ENCODE results near the gene FEM1A. TPM values are rescaled to one million over a fixed set of nuclear protein-coding genes. Genes with fewer than 3 reads are reported as not detected.
A peak's percentile ranks its signal among the peaks of the same experiment; 100 is the strongest.
"Not testable (repeated sequence)": the region's sequence is repeated elsewhere in the genome, so short reads cannot be mapped to it uniquely, and the experiment has no call there.

FEM1A gene
- total and polyA plus RNA-seq, 11 donors, result 28.4 to 94.0 (median 40.5) TPM

DNA sequence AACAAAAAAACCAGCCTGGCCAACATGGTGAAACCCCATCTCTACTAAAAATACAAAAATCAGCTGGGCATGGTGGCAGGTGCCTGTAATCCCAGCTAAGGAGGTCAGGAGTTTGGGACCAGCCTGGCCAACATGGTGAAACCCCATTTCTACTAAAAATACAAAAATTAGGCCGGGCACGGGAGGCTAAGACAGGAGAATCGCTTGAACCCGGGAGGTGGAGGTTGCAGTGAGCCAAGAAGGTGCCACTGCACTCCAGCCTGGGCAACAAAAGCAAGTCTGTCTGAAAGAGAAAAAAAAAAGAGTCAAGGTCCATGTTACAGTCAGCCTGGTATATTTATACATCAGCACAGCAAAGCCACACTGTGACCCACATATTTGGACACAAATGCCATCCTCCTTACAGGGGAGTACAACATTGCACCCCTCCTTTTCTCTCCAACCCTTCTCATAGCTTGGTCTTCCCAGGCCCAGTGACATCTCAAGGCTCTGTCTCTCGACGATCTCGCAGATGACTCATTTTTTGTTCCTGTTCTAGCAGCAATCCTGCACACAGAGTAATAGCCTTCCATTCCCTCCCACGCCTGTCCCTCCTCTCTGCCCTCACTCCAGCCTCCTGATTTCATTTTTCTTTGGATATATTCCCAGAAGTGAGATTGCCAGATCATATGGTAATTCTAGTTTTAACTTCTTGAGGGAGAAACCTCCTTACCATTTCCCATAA, 46.9 kb upstream of the FEM1A start:
- Histone ChIP-seq H3K4me1 (peaks cover 0 to 34% (median 10%) of the 10 kb centered on the region in 12 donors), H3K9me3 (peaks cover 0 to 8% (median 0%) of the 10 kb centered on the region in 12 donors), H3K27ac (peak overlapping the region; percentile 19 to 70 (median 49)), H3K4me3 (no peak overlapping the region), H3K36me3 (no peaks in the 10 kb centered on the region), H3K27me3 (no peaks in the 10 kb centered on the region)
- intact Hi-C loops (cut with DNase I), result no loop called here
- ATAC-seq, result peak; percentile 57 to 97 (median 88)
- no peak for TF ChIP-seq POLR2A (IDR thresholded peaks at IDR 0.05)
- TF ChIP-seq, protein P1, sequence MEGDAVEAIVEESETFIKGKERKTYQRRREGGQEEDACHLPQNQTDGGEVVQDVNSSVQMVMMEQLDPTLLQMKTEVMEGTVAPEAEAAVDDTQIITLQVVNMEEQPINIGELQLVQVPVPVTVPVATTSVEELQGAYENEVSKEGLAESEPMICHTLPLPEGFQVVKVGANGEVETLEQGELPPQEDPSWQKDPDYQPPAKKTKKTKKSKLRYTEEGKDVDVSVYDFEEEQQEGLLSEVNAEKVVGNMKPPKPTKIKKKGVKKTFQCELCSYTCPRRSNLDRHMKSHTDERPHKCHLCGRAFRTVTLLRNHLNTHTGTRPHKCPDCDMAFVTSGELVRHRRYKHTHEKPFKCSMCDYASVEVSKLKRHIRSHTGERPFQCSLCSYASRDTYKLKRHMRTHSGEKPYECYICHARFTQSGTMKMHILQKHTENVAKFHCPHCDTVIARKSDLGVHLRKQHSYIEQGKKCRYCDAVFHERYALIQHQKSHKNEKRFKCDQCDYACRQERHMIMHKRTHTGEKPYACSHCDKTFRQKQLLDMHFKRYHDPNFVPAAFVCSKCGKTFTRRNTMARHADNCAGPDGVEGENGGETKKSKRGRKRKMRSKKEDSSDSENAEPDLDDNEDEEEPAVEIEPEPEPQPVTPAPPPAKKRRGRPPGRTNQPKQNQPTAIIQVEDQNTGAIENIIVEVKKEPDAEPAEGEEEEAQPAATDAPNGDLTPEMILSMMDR (IDR thresholded peaks at IDR 0.05), result no peak
- WGBS, 4 donors, result 36 to 52% (median 46%) methylated on average over 8 of the region's 8 CpGs
- DNase-seq, result peak in 3 of 5 donors; percentile 40 to 61 (median 42)

DNA sequence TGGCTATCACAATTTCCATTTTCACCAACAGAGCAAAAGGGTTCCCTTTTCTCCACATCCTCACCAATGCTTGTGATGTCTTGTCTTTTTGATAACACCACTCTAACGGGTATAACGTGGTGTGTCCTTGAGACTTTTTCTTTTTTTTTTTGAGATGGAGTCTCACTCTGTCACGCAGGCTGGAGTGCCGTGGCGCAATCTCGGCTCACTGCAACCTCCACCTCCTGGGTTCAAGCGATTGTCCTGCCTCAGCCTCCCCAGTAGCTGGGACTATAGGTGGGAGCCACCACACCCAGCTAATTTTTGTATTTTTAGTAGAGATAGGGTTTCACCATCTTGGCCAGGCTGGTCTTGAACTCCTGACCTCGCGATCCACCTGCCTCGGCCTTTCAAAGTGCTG, 46.4 kb upstream of the FEM1A start:
- DNase-seq; H3K36me3 ChIP-seq; H3K9me3 ChIP-seq; intact Hi-C loops (cut with DNase I); H3K4me3 ChIP-seq; H3K27me3 ChIP-seq: not testable (repeated sequence)
- H3K4me1 ChIP-seq, result peaks cover 0 to 34% (median 10%) of the 10 kb centered on the region in 12 donors
- peak in 1 of 4 donors; percentile 23 for ATAC-seq
- WGBS, 4 donors, result 67 to 73% (median 68%) methylated on average over 10 of the region's 10 CpGs
- H3K27ac ChIP-seq, result peak overlapping the region in 5 of 12 donors; percentile 46 to 68 (median 54)

DNA sequence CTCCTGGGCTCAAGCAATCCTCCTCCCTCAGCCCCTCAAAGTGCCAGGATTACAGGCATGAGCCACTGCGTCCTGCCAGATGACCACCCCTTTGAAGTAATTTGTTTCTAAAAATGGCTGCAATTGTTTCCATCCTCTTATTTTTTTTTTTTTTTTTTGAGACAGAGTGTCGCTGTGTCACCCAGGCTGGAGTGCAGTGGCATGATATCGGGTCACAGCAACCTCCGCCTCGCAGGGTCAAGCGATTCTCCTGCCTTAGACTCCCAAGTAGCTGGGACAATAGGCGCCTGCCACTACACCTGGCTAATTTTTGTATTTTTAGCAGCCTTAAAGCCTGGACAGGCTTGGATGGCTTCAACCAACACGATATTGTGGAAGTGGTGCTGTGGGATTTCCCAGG, 45.5 kb upstream of the FEM1A start:
- ATAC-seq (no peak), DNase-seq (no peak)
- H3K27ac ChIP-seq, result no peak overlapping the region
- H3K36me3 ChIP-seq, result no peaks in the 10 kb centered on the region
- H3K27me3 ChIP-seq, result no peaks in the 10 kb centered on the region
- intact Hi-C loops (cut with DNase I), result no loop called here
- H3K9me3 ChIP-seq, result peaks cover 0 to 8% (median 0%) of the 10 kb centered on the region in 12 donors
- peaks cover 0 to 34% (median 10%) of the 10 kb centered on the region in 12 donors for H3K4me1 ChIP-seq
- no peak for TF ChIP-seq POLR2A (IDR thresholded peaks at IDR 0.05)
- TF ChIP-seq, protein P1 (IDR thresholded peaks at IDR 0.05), result no peak
- whole genome bisulfite sequencing, 4 donors, result 51 to 61% (median 52%) methylated on average over 8 of the region's 8 CpGs
- no peak overlapping the region for H3K4me3 ChIP-seq

DNA sequence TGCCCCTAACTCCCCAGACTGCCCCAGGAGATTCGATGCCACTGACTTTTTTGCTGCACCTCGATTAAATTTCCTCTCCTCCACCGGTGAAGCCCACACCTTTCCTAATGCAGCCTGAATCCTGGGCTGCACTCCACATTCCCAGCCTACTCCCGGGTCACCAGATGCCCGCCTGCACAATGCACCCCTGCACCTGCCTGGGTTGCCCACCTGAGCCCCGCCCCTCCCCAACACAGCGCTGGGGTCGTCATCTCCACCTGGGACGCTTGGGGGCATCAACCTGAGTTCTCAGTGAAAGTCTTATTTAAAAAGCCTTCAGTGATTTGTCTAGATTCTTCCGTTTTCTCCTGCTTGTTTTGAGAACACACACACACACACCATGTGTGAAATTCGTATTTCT, 43.3 kb upstream of the FEM1A start:
- Histone ChIP-seq H3K4me3 (no peak overlapping the region), H3K36me3 (no peaks in the 10 kb centered on the region), H3K27ac (no peak overlapping the region), H3K9me3 (peaks cover 0 to 8% (median 0%) of the 10 kb centered on the region in 12 donors), H3K27me3 (no peaks in the 10 kb centered on the region), H3K4me1 (peaks cover 0 to 22% (median 9%) of the 10 kb centered on the region in 12 donors)
- 32 to 45% (median 39%) methylated on average over 11 of the region's 11 CpGs for WGBS, 4 donors
- TF ChIP-seq POLR2A (IDR thresholded peaks at IDR 0.05), result no peak
- TF ChIP-seq, protein P1 (IDR thresholded peaks at IDR 0.05), result no peak
- ATAC-seq (no peak), DNase-seq (no peak)
- intact Hi-C loops (cut with DNase I), result no loop called here

Measured in heart left ventricle (tissue), 16 donors.